Keratinocyte (primary cell): ENCODE measurements around the gene TPM2. TPM values are rescaled to one million over a fixed set of nuclear protein-coding genes. Genes with fewer than 3 reads are reported as not detected.
A peak's percentile ranks its signal among the peaks of the same experiment; 100 is the strongest.

Experiments
- DNase-seq: peaks from one replicate; pipeline ENCODE4 v3.0.0-alpha.2; 2011; ENCODE audit warnings: low read depth, missing footprints, low spot score
- FAIRE-seq: peaks from 2 replicates; lab custom pipeline; 2011; peaks lifted over from hg19 to GRCh38; lab: Jason Lieb, UNC
- H2AFZ ChIP-seq: 2 replicates; pipeline ENCODE4 v1.6.0; 2012; ENCODE audit warnings: low read length, control low read depth, inconsistent platforms; ENCODE audit not compliant: control insufficient read depth
- H3K27ac ChIP-seq: 2 replicates; pipeline ENCODE4 v1.5.1; 2011; ENCODE audit warnings: low read length; ENCODE audit not compliant: control insufficient read depth, insufficient read depth
- H3K27me3 ChIP-seq: 3 replicates; pipeline ENCODE4 v1.6.0; 2011; ENCODE audit warnings: low read length; ENCODE audit not compliant: control insufficient read depth, insufficient read depth; ENCODE audit errors: extremely low read depth
- H3K36me3 ChIP-seq, 2 experiments: 2 replicates in 1 of 2; 3 replicates in 1 of 2; pipeline ENCODE4 v1.5.1; 2011; ENCODE audit warnings: low read length in 2 of 2, mild to moderate bottlenecking in 1 of 2; ENCODE audit not compliant: control insufficient read depth in 2 of 2, insufficient read depth in 2 of 2; ENCODE audit errors: extremely low read depth in 1 of 2
- H3K4me1 ChIP-seq: 3 replicates; pipeline ENCODE4 v1.5.1; 2011; ENCODE audit warnings: low read length; ENCODE audit not compliant: control insufficient read depth, insufficient read depth; ENCODE audit errors: extremely low read depth
- H3K4me2 ChIP-seq: 3 replicates; pipeline ENCODE4 v1.6.0; 2011; ENCODE audit warnings: low read depth, low read length; ENCODE audit not compliant: control insufficient read depth, insufficient read depth; ENCODE audit errors: extremely low read depth
- H3K4me3 ChIP-seq, 3 experiments: fragments of 200-600 bp in 1 of 3; sonication (generic) in 1 of 3; 2 replicates in 2 of 3; 3 replicates in 1 of 3; pipeline ENCODE4 v1.5.1; 2011 to 2016; ENCODE audit warnings: low read length in 3 of 3, mild to moderate bottlenecking in 3 of 3, control low read depth in 2 of 3, inconsistent platforms in 1 of 3, low read depth in 1 of 3, mixed read lengths in 1 of 3, mixed run types in 1 of 3, moderate library complexity in 1 of 3; ENCODE audit not compliant: control insufficient read depth in 2 of 3, insufficient read depth in 2 of 3; ENCODE audit errors: extremely low read depth in 1 of 3
- H3K79me2 ChIP-seq: 2 replicates; pipeline ENCODE4 v1.6.0; 2012; ENCODE audit warnings: low read length; ENCODE audit not compliant: control insufficient read depth, insufficient read depth
- H3K9ac ChIP-seq: 3 replicates; pipeline ENCODE4 v1.6.0; 2011; ENCODE audit warnings: low read length; ENCODE audit not compliant: control insufficient read depth, insufficient read depth; ENCODE audit errors: extremely low read depth
- H3K9me1 ChIP-seq: 3 replicates; pipeline ENCODE4 v1.6.0; 2011; ENCODE audit warnings: low read length; ENCODE audit not compliant: control insufficient read depth, insufficient read depth; ENCODE audit errors: extremely low read depth
- H3K9me3 ChIP-seq: 2 replicates; pipeline ENCODE4 v1.5.1; 2012; ENCODE audit warnings: low read depth, low read length; ENCODE audit not compliant: control insufficient read depth
- H4K20me1 ChIP-seq: 3 replicates; pipeline ENCODE4 v1.6.0; 2011; ENCODE audit warnings: low read length; ENCODE audit not compliant: control insufficient read depth, insufficient read depth; ENCODE audit errors: extremely low read depth
- EZH2 ChIP-seq: IDR thresholded peaks from one replicate; pipeline ENCODE4 v1.6.1; 2012; ENCODE audit warnings: inconsistent platforms, mild to moderate bottlenecking, low read length, moderate library complexity
- dilution Hi-C: fragments of 300-500 bp; cut with MboI; formaldehyde crosslinking; loops from one replicate; pipeline ENCODE4 v1.7.0; 2020; ENCODE audit warnings: low sequenced_read_pairs; ENCODE audit not compliant: extremely low pct_ligation_motif_present
- polyA plus RNA-seq, 5 experiments: library from polyadenylated mRNA; depleted of rRNA in 3 of 5; stranded (reverse) in 3 of 5; stranded (forward) in 1 of 5; unstranded in 1 of 5; fragments of >200 nt; gene quantifications; 1 replicate in 1 of 5; 2 replicates in 3 of 5; 3 replicates in 1 of 5; pipeline versions ENCODE4 v1.2.1 to v1.2.3, GENCODE V29; 2011 to 2012; ENCODE audit warnings: missing spikeins in 2 of 5, low read depth in 1 of 5, low replicate concordance in 1 of 5
- TF ChIP-seq, protein P1 (sequence below), 3 experiments: IDR thresholded peaks in 1 of 3; conservative IDR thresholded peaks in 1 of 3; optimal IDR thresholded peaks in 1 of 3; 2 replicates in 2 of 3; 3 replicates in 1 of 3; pipeline versions ENCODE3 to v1.5.1; 2011; ENCODE audit warnings: low read length in 3 of 3, mild to moderate bottlenecking in 3 of 3, moderate library complexity in 2 of 3, control low read depth in 1 of 3, inconsistent platforms in 1 of 3; ENCODE audit not compliant: insufficient read depth in 2 of 3; ENCODE audit errors: extremely low read depth in 1 of 3

TPM2 gene
- polyA plus RNA-seq, 1 donor (not counting 4 experiments of a cell fraction or from before 2014, with no cell fraction given), result 53.1 TPM

DNA sequence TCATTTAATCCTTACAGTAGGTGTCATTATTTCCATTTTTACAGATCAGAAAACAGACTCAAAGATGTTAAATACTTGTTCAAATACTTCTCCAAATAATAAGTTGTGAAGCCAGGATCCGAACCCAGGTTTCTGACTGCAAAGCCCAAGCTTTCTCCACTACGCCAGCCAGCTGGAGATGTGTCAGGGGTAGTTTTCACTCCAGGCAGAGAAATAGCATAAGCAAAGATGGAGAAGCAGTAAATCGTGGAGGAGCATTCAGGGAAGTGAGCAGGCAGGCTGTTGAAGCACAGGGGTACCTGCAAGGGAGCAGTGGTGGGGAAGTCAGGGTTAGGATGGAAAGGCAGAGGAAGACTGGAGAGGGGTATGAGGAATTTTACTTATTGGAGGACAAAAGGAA is 39.4 kb upstream of the TPM2 start:
- TF ChIP-seq EZH2, result no peak
- TF ChIP-seq, protein P1, sequence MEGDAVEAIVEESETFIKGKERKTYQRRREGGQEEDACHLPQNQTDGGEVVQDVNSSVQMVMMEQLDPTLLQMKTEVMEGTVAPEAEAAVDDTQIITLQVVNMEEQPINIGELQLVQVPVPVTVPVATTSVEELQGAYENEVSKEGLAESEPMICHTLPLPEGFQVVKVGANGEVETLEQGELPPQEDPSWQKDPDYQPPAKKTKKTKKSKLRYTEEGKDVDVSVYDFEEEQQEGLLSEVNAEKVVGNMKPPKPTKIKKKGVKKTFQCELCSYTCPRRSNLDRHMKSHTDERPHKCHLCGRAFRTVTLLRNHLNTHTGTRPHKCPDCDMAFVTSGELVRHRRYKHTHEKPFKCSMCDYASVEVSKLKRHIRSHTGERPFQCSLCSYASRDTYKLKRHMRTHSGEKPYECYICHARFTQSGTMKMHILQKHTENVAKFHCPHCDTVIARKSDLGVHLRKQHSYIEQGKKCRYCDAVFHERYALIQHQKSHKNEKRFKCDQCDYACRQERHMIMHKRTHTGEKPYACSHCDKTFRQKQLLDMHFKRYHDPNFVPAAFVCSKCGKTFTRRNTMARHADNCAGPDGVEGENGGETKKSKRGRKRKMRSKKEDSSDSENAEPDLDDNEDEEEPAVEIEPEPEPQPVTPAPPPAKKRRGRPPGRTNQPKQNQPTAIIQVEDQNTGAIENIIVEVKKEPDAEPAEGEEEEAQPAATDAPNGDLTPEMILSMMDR (optimal IDR thresholded peaks at IDR 0.05 in 1 of 3, IDR thresholded peaks at IDR 0.05 in 1 of 3, conservative IDR thresholded peaks at IDR 0.05 in 1 of 3; ENCODE audit: extremely low read depth in 1 of 3, insufficient read depth in 2 of 3, low read length in 3 of 3), result no peak
- Histone ChIP-seq H3K4me1 (peaks cover 44% of the 10 kb centered on the region), H3K36me3 (peaks cover 12 to 20% of the 10 kb centered on the region in 2 experiments), H3K4me3 (peak overlapping the region in 2 of 3 experiments; percentile 38 to 95), H3K4me2 (peak overlapping the region; percentile 95), H3K27ac (no peak overlapping the region), H3K9me3 (no peaks in the 10 kb centered on the region), H3K27me3 (no peaks in the 10 kb centered on the region), H2AFZ (no peak overlapping the region), H3K79me2 (peaks cover 63% of the 10 kb centered on the region), H3K9me1 (peaks cover 7% of the 10 kb centered on the region), H4K20me1 (peaks cover 26% of the 10 kb centered on the region), H3K9ac (peak overlapping the region; percentile 22)
- dilution Hi-C loops, result no loop called here
- DNase-seq (no peak), FAIRE-seq (no peak)

- Histone ChIP-seq H4K20me1 (peaks cover 26% of the 10 kb centered on the region), H3K36me3 (peaks cover 19 to 26% of the 10 kb centered on the region in 2 experiments), H3K27ac (peak overlapping the region; percentile 13), H2AFZ (no peak overlapping the region), H3K4me2 (peak overlapping the region; percentile 95), H3K27me3 (no peaks in the 10 kb centered on the region), H3K9me1 (peaks cover 7% of the 10 kb centered on the region), H3K9ac (no peak overlapping the region), H3K79me2 (peaks cover 63% of the 10 kb centered on the region), H3K4me1 (peaks cover 36% of the 10 kb centered on the region), H3K9me3 (no peaks in the 10 kb centered on the region), H3K4me3 (peak overlapping the region in 2 of 3 experiments; percentile 27 to 30)
- dilution Hi-C loops, result no loop called here
- TF ChIP-seq, protein P1 (optimal IDR thresholded peaks at IDR 0.05 in 1 of 3, IDR thresholded peaks at IDR 0.05 in 1 of 3, conservative IDR thresholded peaks at IDR 0.05 in 1 of 3; ENCODE audit: extremely low read depth in 1 of 3, insufficient read depth in 2 of 3, low read length in 3 of 3), result no peak
- TF ChIP-seq EZH2, result no peak
- no peak for DNase-seq
- FAIRE-seq, result no peak
Observed at GRCh38 chr9:35728041-35728971, 38.6 kb upstream of the TPM2 start.
